GM12878 (cell line): ENCODE measurements around the gene GRIK4.

Experiments
- CTCF ChIP-seq, 3 experiments: IDR thresholded peaks in 2 of 3; conservative IDR thresholded peaks in 1 of 3; 2 replicates each; pipeline ENCODE4 v1.5.1; 2011; ENCODE audit warnings: low read depth in 3 of 3, low read length in 3 of 3, mild to moderate bottlenecking in 3 of 3, control low read depth in 2 of 3, moderate library complexity in 2 of 3, inconsistent platforms in 1 of 3, mixed read lengths in 1 of 3; ENCODE audit not compliant: control insufficient read depth in 2 of 3, insufficient read depth in 1 of 3; ENCODE audit errors: extremely low read depth in 1 of 3
- ELK1 ChIP-seq: IDR thresholded peaks from 2 replicates; pipeline ENCODE4 v1.6.1; 2012; ENCODE audit warnings: low read depth, low read length, improper control_type of control experiment
- HDGF ChIP-seq: fragments of 450-650 bp; IDR thresholded peaks from 2 replicates; pipeline ENCODE4 v1.6.1; 2016; ENCODE audit warnings: antibody characterized with exemption
- PBX3 ChIP-seq: IDR thresholded peaks from 2 replicates; pipeline ENCODE4 v1.6.1; 2011; ENCODE audit warnings: mild to moderate bottlenecking, low read depth, low read length, moderate library complexity; ENCODE audit not compliant: insufficient replicate concordance
- USF1 ChIP-seq: IDR thresholded peaks from 2 replicates; pipeline ENCODE4 v1.6.1; 2011; ENCODE audit warnings: borderline replicate concordance, low read depth, mild to moderate bottlenecking, moderate library complexity, mixed read lengths, low read length; ENCODE audit not compliant: insufficient read depth; ENCODE audit errors: extremely low read length
- YY1 ChIP-seq: IDR thresholded peaks from 2 replicates; pipeline ENCODE4 v1.6.1; 2011; ENCODE audit warnings: low read depth, mild to moderate bottlenecking, low read length
- TF ChIP-seq, protein P1 (sequence below): IDR thresholded peaks from 2 replicates; pipeline ENCODE4 v1.6.1; 2012; ENCODE audit warnings: low read depth, low read length, improper control_type of control experiment

- TF ChIP-seq USF1 (no peak), PBX3 (no peak), CTCF (IDR thresholded peaks at IDR 0.05 in 2 of 3, conservative IDR thresholded peaks at IDR 0.05 in 1 of 3; ENCODE audit: control insufficient read depth in 2 of 3, extremely low read depth in 1 of 3, insufficient read depth in 1 of 3, low read depth in 3 of 3, low read length in 3 of 3) (no peak), HDGF (no peak), YY1 (no peak), ELK1 (no peak)
- TF ChIP-seq, protein P1, sequence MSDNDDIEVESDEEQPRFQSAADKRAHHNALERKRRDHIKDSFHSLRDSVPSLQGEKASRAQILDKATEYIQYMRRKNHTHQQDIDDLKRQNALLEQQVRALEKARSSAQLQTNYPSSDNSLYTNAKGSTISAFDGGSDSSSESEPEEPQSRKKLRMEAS = no peak
Measured at GRCh38 chr11:120929090-120929489, 417.5 kb downstream of the GRIK4 start.
